A673 (cell line): ENCODE data around the gene KYNU.

ENCODE experiments used
- EZH2 ChIP-seq: fragments of 200-600 bp; sonication (generic); IDR thresholded peaks from 2 replicates; pipeline ENCODE4 v1.6.1; 2017; ENCODE audit warnings: borderline replicate concordance, low read depth, mild to moderate bottlenecking, mixed read lengths, antibody characterized with exemption, low read length; ENCODE audit not compliant: poor library complexity, severe bottlenecking
- TF ChIP-seq, protein P1 (sequence below): fragments of 300-800, 200-600 bp; sonication (generic); conservative IDR thresholded peaks from 2 replicates; pipeline ENCODE4 v1.5.1; 2017; ENCODE audit warnings: low read depth, mild to moderate bottlenecking, antibody characterized with exemption, low read length, moderate library complexity, mixed read lengths

DNA sequence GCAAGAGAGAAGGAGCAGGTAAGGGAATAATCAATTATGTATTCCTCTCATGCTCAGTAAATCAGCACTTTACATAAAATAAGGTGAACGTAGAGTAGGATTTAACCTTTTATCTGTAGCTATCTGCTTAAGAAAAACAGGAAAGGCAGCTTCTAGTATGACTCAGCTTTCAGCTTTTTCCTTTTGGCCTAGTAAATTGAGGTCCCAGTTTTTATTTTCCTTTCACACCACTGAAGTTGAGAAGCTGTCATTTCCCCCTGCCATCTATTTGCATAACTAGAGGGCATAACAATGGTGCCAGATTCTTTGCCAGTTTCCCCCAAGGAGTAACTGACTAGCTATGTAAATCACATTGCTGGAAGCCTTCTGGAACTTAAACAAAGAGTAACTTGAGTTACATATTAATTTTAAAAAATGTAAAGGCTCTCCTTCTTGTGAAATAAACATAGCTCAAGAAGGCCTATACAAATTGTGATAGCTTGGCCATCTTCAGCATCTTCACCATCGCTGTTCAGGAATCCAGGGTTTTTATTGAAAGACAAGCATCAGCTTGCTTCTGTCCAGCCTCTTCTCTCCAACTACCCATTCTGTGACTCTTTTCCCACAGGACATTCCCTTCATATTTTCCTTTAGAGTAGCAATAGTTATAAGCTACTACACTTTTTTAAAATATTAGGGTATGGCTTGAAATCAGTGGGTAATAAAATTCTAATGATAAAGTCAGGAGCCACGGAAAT, 97.0 kb downstream of the KYNU start:
- TF ChIP-seq, protein P1, sequence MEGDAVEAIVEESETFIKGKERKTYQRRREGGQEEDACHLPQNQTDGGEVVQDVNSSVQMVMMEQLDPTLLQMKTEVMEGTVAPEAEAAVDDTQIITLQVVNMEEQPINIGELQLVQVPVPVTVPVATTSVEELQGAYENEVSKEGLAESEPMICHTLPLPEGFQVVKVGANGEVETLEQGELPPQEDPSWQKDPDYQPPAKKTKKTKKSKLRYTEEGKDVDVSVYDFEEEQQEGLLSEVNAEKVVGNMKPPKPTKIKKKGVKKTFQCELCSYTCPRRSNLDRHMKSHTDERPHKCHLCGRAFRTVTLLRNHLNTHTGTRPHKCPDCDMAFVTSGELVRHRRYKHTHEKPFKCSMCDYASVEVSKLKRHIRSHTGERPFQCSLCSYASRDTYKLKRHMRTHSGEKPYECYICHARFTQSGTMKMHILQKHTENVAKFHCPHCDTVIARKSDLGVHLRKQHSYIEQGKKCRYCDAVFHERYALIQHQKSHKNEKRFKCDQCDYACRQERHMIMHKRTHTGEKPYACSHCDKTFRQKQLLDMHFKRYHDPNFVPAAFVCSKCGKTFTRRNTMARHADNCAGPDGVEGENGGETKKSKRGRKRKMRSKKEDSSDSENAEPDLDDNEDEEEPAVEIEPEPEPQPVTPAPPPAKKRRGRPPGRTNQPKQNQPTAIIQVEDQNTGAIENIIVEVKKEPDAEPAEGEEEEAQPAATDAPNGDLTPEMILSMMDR, result no peak
- TF ChIP-seq EZH2, result no peak
